ENCODE measurements around the gene HFM1.
"Not testable (repeated sequence)": the region's sequence is repeated elsewhere in the genome, so short reads cannot be mapped to it uniquely, and the experiment has no call there.

Gene HFM1

GRCh38 chr1:91398291-91398690 lies 6.3 kb downstream of the HFM1 start:
- TF ChIP-seq CTCF (conservative IDR thresholded peaks at IDR 0.05; ENCODE audit: low read depth), result no peak
- ChIA-PET POLR2A (ENCODE audit: low non-redundant PET) (no interaction called here), CTCF (no interaction called here)
- DNase-seq (ENCODE audit: low spot score), result no peak
- no peak overlapping the region for H3K27ac ChIP-seq

GRCh38 chr1:91397605-91398004 lies 7.0 kb downstream of the HFM1 start:
- no peak for TF ChIP-seq CTCF (conservative IDR thresholded peaks at IDR 0.05; ENCODE audit: low read depth)
- no peak overlapping the region for H3K27ac ChIP-seq
- no peak for DNase-seq (ENCODE audit: low spot score)
- ChIA-PET POLR2A (ENCODE audit: low non-redundant PET) (no interaction called here), CTCF (no interaction called here)

GRCh38 chr1:91393042-91393441 lies 11.6 kb downstream of the HFM1 start:
- no peak for TF ChIP-seq CTCF (conservative IDR thresholded peaks at IDR 0.05; ENCODE audit: low read depth)
- no peak overlapping the region for H3K27ac ChIP-seq
- no peak for DNase-seq (ENCODE audit: low spot score)
- POLR2A ChIA-PET (ENCODE audit: low non-redundant PET), result no interaction called here
- CTCF ChIA-PET, result no interaction called here

- no peak overlapping the region for H3K27ac ChIP-seq
- ChIA-PET CTCF (no interaction called here), POLR2A (ENCODE audit: low non-redundant PET) (no interaction called here)
- DNase-seq (ENCODE audit: low spot score), result no peak
- no peak for TF ChIP-seq CTCF (conservative IDR thresholded peaks at IDR 0.05; ENCODE audit: low read depth)
These were observed 18.5 kb downstream of the HFM1 start for GRCh38 chr1:91386109-91386508.

GRCh38 chr1:91383456-91383855 lies 21.2 kb downstream of the HFM1 start:
- H3K27ac ChIP-seq, result no peak overlapping the region
- TF ChIP-seq CTCF (conservative IDR thresholded peaks at IDR 0.05; ENCODE audit: low read depth), result no peak
- ChIA-PET POLR2A (ENCODE audit: low non-redundant PET) (no interaction called here), CTCF (no interaction called here)
- no peak for DNase-seq (ENCODE audit: low spot score)

- TF ChIP-seq CTCF (conservative IDR thresholded peaks at IDR 0.05; ENCODE audit: low read depth), result no peak
- H3K27ac ChIP-seq, result no peak overlapping the region
- ChIA-PET CTCF (no interaction called here), POLR2A (ENCODE audit: low non-redundant PET) (no interaction called here)
- DNase-seq (ENCODE audit: low spot score), result no peak
These were observed 22.8 kb downstream of the HFM1 start for GRCh38 chr1:91381844-91382243.

- CTCF ChIA-PET, result interaction anchor here (0.8 kb wide), 1 partner anchor 794 kb away, joined by 3 read pairs; no protein-coding TSS in a partner anchor
- POLR2A ChIA-PET (ENCODE audit: low non-redundant PET), result no interaction called here
- TF ChIP-seq CTCF (conservative IDR thresholded peaks at IDR 0.05; ENCODE audit: low read depth), result no peak
These were observed 30.6 kb downstream of the HFM1 start for GRCh38 chr1:91374086-91374485.

GRCh38 chr1:91372230-91372629 lies 32.4 kb downstream of the HFM1 start:
- H3K27ac ChIP-seq; DNase-seq (ENCODE audit: low spot score); POLR2A ChIA-PET (ENCODE audit: low non-redundant PET); CTCF ChIA-PET: not testable (repeated sequence)

More at GRCh38 chr1:91374086-91374485, 30.6 kb downstream of the HFM1 start:
- DNase-seq (ENCODE audit: low spot score), result no peak
- no peak overlapping the region for H3K27ac ChIP-seq

Measured in RWPE1 (cell line).